Activated CD4-positive, alpha-beta T cell treated with anti-CD3 and anti-CD28 coated beads, Interleukin-2, amount 50 U/mL, for 1 hour (primary cell): ENCODE data around the gene EN2.

Source experiments
- DNase-seq: peaks from one replicate; pipeline ENCODE4 v3.0.0-alpha.2; 2020

EN2 gene

DNA sequence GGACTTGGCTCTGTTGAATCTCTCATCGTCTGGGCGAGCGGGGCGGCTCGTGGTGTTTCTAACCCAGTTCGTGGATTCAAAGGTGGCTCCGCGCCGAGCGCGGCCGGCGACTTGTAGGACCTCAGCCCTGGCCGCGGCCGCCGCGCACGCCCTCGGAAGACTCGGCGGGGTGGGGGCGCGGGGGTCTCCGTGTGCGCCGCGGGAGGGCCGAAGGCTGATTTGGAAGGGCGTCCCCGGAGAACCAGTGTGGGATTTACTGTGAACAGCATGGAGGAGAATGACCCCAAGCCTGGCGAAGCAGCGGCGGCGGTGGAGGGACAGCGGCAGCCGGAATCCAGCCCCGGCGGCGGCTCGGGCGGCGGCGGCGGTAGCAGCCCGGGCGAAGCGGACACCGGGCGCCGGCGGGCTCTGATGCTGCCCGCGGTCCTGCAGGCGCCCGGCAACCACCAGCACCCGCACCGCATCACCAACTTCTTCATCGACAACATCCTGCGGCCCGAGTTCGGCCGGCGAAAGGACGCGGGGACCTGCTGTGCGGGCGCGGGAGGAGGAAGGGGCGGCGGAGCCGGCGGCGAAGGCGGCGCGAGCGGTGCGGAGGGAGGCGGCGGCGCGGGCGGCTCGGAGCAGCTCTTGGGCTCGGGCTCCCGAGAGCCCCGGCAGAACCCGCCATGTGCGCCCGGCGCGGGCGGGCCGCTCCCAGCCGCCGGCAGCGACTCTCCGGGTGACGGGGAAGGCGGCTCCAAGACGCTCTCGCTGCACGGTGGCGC lies at the start of gene EN2:
TSS of gene EN2 (plus strand) at position 19 of the 767 bp plus-strand sequence. CDS start at position 268, 249 bp downstream.
- no peak for DNase-seq

DNA sequence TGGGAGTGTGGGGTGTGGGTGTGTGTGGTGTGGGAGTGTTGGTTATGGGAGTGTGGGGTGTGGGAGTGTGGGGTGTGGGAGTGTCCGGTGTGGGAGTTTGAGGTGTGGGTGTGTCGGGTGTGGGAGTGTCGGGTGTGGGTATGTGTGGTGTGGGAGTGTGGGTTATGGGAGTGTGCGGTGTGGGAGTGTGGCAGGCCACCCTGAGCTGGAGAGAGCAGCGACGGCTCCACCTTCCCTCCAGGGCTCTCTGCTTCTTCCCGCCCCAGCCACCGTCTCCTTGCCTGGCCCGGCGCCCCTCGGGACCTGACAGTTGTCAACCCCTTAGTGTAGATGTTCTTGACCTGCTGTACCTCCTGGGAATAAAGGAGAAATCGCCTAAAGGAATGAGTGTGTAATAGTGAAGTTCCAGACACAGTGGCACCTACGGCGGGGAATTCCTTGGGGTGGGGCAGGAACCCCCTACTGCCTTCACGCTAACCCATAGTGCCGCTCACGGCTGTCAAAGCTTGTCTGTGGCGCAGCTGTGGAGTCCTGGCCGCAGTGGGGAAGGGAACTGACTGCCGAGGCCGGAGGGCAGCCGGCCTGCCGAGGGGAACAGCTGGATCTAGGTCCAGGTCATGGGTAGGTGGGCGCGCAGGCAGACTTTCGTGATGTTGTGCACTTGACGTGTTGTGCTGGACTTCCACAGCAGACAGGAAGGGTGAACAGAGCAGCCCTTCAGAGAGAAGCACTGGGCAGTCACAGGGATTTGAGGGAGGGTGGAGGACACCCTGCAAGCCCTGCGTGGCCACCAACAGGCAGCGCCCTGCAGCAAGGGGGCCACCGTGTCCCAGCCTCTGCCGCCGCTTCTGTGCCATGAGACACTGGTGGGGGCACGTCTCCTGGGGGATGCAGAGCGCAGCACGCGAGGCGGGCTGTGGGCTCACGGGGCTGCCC lies 49.0 kb upstream of the EN2 start:
- no peak for DNase-seq

GRCh38 chr7:155409980-155410379 lies 47.9 kb upstream of the EN2 start:
- DNase-seq: no peak

DNA sequence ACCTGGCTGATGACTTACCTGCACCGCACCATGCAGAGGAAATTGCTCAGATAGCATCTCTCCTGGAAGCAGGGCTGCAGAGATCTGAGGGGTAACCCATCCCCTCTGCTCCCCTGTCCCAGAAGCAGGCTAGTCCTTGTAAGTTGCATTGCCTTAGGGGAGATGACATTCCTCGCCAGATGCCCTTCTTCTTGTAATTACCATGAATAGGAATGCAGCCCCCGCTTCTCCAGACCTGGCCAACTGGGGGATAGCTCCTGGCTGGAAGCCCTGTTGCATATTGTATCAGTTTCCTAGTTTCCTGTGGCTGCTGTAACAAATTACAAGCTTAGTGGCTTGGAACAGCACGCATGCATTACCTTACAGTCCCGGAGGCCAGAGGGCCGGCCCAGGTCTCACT lies 47.5 kb upstream of the EN2 start:
- DNase-seq: no peak

- no peak for DNase-seq
These were observed 46.1 kb upstream of the EN2 start for GRCh38 chr7:155411718-155412415.

GRCh38 chr7:155412416-155413253 lies 45.3 kb upstream of the EN2 start:
- peak; percentile 20 for DNase-seq

- DNase-seq: no peak
These were observed 43.1 kb upstream of the EN2 start for GRCh38 chr7:155414547-155415492.

DNA sequence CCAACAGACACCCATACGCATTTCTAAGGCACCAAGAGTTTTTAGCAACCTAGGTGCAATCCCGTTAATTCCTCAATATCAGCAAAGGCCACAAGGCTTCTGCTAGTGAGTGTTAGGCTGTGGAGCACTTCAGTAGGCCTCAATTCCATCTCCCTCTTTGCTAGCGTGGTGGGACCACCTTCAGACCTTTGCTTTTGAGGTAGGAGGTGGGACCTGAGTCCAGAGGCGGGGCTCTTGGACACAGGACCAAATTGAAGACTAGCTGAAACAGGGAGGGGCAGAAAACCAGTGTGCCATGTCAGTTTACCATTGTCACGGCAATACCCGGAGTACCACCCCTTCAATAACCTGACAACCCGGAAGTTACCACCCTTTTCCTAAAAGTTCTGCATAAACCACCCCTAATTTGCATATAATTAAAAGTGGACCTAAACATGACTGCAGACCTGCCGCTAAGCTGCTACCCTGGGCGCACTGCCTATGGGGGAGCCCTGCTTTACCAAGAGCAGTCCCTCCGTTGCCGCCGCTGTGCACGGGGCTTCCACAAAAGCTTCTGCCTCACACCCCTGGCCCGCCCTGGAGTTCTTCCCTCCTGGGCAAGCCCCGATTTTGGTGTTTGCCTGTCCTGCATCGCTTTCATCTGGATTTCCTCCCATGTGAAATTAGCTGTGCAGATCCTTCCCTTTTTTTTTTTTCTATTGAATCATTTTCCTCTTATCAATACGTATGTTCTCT lies 41.1 kb upstream of the EN2 start:
- DNase-seq: no peak

DNA sequence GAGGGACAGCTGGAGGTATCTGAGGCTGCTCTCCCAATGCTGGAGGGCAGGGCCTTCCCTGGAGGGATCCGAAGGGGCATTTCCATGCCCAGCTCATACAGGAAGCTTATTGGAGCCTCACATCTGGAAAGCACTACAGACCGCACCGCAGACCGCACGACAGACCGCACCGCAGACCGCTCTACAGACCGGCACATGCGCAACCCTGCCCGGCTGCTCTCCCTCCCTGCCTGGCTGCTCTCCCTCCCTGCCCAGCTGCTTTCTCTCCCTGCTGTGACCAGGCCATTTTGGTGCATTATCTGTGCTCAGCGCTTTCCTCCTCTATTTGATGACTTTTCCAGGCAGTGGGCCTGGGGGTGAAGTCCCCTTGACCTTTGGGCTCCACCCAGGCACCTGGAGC lies 39.6 kb upstream of the EN2 start:
- DNase-seq: no peak

DNA sequence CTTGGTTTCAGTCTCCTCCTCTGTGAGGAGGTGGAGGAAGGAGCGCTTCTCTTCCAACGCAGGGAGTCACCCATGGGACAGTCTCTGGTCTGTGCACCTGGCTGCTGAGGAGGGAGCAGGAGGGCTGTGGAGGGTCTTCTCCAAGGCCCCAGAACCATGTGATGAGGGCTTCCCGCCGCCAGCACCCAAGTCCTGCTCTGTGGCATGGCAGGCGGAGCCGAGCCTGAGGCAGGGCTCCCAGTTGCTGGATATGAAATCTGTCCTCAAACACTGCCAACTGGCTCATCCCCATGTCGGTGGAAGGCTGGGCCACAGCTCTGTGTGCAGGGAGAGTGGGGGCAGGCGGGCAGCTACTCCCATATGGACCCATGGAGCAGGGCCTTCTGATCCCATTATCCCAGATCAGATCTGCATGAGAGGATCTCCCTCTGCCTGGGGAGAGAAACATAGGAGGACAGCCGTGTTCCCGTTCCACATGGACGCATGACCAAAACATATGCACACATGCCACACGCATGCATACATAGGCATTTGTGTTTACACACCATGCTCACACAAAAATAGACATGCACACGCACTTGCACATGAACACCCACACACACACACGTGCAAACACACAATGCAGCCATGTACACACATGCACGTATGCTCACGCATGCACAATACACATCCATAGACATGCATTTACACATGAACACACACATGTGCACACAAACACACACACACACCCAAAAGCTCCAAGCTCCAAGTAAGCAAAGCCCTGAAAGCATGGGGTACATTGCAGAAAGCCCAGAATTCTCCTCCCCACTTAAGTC lies 38.8 kb upstream of the EN2 start:
- DNase-seq: no peak

- DNase-seq: no peak
These were observed 37.8 kb upstream of the EN2 start for GRCh38 chr7:155420116-155420515.

GRCh38 chr7:155422151-155422550 lies 35.8 kb upstream of the EN2 start:
- no peak for DNase-seq

GRCh38 chr7:155422599-155423336 lies 35.2 kb upstream of the EN2 start:
- DNase-seq: no peak

DNA sequence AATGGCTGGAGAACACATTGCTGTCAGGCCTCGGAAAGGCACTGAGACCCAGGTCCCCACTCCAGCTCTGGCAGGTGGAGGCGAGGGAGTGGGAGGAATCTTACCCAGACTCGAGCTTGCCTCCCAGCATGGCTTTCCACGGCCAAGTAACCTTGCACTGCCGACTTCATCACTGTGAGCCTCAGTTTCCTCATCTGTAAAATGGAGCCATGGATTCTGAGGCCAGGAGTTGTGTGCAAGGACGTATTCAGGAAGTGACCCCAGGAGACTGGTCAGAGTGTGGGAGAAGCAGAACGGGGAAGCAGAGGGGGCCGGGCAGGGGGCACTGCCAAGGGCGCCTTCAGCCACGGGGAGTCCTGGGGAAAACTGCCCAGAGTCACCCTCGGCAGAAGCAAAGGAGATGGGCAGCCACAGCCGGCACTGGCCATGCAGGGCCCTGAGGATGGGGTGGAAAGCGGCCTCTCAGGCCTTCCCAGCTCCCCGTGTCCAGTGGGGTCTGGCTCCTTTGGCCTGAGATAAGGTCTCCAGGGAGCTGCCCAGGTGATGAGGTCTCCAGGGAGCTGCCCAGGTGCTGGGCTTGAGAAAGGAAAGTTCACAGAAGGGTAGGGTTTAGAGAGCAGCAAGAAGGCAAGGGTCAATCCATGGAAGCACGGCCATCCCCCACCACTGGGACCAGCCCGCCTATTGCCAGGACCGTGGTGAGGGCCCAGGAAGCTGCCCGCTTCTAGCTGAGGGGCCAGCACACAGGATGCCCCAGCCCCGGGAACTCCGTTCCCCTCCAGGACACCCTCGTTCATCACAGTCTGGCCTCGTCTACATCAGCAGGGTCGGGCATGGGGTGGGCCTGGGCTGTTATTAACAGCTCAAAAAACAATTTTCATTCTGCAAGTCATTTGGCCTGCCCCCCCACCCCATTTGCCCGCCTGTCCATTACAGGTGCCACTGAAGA lies 34.3 kb upstream of the EN2 start:
- no peak for DNase-seq

- DNase-seq: no peak
These were observed 33.5 kb upstream of the EN2 start for GRCh38 chr7:155424301-155425010.

DNA sequence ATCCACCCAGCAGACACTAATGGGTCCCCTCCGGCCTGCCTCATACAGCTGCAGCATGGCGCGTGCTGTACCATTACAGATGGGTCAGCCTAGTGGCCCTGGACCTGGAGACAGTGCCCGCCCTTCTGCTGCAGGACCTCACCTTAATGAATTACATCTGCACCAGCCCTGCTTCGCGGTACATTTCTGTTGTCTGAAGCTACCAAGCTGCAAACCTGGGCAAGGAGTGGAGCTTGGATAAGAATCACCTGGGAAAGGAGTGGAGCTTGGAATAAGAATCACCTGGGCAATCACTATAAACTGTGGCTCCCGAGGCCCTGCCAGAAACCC lies 33.0 kb upstream of the EN2 start:
- DNase-seq: no peak

DNA sequence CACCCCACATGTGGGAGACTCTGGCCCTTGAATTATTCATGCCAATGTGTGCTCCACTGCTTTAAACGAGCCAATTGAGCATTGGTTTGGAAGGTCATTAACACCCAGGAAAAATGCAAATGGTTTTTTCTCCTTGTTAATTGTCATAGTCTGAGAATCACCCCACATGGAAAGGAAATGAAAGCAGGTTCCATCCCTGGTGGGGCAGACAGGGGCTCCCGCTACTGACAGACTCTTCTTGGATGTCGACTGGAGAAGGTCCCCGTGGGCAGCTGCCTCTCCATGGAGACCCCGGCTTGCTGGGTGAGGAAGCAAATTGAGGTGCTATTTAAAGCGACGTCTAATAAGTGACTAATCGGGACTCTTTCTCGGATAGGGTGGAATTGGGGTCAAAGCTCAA lies 32.0 kb upstream of the EN2 start:
- DNase-seq: no peak
